ENCODE data around the gene POLD2.

Gene POLD2

DNA sequence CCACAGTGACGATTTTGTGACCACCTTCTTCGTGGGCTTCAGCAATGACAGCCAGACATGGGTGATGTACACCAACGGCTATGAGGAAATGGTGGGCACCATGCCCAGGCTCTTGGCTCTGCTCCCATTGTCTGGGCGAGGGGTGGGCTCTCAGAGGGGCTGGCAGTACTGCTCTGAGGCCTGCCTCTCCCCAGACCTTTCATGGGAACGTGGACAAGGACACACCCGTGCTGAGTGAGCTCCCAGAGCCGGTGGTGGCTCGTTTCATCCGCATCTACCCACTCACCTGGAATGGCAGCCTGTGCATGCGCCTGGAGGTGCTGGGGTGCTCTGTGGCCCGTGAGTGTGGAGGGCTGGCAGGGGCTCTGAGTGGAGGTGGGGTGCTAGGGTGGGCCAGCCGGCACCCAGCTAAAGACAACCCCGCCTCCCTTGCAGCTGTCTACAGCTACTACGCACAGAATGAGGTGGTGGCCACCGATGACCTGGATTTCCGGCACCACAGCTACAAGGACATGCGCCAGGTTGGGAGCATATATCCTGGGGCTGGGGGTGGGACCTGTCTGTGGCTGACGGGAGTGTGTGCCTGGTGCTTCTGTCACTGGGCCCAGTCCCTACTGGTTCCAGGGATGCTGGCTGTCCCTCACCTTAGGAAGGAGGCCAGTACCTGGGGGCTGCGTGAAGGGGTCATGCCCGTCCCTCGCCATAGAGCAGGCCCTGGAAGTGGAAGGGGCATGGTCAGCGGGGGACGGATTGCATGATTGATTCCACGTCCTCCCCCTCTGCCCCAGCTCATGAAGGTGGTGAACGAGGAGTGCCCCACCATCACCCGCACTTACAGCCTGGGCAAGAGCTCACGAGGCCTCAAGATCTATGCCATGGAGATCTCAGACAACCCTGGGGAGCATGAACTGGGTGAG lies 12.4 kb downstream of the POLD2 start:
- no peaks in the 10 kb centered on the region for H3K27me3 Mint-ChIP-seq (ENCODE audit: low read depth, poor library complexity)
- H3K36me3 Mint-ChIP-seq (ENCODE audit: low read depth): peaks cover 14% of the 10 kb centered on the region
- H3K4me1 Mint-ChIP-seq: peaks cover 2% of the 10 kb centered on the region
- TF ChIP-seq, protein P1, sequence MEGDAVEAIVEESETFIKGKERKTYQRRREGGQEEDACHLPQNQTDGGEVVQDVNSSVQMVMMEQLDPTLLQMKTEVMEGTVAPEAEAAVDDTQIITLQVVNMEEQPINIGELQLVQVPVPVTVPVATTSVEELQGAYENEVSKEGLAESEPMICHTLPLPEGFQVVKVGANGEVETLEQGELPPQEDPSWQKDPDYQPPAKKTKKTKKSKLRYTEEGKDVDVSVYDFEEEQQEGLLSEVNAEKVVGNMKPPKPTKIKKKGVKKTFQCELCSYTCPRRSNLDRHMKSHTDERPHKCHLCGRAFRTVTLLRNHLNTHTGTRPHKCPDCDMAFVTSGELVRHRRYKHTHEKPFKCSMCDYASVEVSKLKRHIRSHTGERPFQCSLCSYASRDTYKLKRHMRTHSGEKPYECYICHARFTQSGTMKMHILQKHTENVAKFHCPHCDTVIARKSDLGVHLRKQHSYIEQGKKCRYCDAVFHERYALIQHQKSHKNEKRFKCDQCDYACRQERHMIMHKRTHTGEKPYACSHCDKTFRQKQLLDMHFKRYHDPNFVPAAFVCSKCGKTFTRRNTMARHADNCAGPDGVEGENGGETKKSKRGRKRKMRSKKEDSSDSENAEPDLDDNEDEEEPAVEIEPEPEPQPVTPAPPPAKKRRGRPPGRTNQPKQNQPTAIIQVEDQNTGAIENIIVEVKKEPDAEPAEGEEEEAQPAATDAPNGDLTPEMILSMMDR (IDR thresholded peaks at IDR 0.05): no peak
- no peaks in the 10 kb centered on the region for H3K9me3 Mint-ChIP-seq
- DNase-seq: no peak
- no peak overlapping the region for H3K4me3 Mint-ChIP-seq
- no peak overlapping the region for H3K27ac Mint-ChIP-seq

DNA sequence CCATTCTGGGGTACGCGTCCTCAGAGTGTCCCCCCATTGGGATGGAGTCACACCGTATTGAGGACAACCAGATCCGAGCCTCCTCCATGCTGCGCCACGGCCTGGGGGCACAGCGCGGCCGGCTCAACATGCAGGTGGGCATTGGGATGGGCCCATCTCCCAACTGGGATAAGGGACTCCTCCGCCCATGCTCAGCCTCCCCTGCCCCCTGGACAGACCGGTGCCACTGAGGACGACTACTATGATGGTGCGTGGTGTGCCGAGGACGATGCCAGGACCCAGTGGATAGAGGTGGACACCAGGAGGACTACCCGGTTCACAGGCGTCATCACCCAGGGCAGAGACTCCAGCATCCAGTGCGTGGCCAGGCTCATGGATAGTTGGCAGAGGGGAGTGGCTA lies 13.4 kb downstream of the POLD2 start:
- no peak for DNase-seq
- Mint-ChIP-seq H3K4me1 (peaks cover 12% of the 10 kb centered on the region), H3K27me3 (ENCODE audit: low read depth, poor library complexity) (no peaks in the 10 kb centered on the region), H3K9me3 (no peaks in the 10 kb centered on the region), H3K4me3 (no peak overlapping the region), H3K27ac (no peak overlapping the region), H3K36me3 (ENCODE audit: low read depth) (peaks cover 14% of the 10 kb centered on the region)
- TF ChIP-seq, protein P1 (IDR thresholded peaks at IDR 0.05): no peak

DNA sequence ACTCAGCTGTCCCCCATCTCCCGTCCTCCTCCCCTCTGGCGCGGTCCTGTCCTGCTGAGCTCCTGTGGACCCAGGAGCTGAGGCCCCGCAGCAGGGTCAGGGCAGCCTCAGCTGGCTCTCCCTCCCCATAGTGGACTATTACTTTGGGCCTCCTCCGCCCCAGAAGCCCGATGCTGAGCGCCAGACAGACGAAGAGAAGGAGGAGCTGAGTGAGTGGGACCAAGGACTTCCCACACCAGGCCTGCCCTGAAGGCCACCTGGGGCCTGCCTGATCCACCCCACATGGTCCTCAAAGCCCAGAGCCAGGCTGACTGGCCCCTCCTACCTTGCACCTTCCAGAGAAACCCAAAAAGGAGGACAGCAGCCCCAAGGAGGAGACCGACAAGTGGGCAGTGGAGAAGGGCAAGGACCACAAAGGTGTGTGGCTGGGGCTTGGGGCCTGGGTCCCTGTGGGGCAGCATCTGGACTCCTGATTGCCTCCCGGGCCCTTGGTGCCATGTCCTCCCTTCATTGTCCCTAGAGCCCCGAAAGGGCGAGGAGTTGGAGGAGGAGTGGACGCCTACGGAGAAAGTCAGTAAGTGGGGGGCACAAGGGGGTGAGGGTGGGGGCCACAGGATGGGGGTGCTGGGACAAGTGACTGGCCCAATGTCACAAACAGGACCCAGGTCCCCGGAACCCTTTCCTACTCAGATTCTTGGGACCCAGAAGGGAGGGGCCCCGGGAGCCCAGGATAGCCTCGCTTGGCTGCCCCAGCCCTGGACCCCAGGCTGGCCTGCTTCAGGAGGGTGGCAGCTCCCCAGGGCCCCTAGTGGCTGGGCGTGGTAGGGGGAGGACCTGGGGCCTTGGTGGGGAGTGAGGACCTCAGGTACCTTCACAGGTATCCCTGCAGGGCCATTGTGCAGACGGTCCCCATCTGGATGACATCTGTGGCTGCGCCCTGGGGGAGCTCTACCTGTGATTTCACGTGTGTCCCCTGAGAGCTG lies 14.3 kb downstream of the POLD2 start:
- Mint-ChIP-seq H3K4me1 (peaks cover 12% of the 10 kb centered on the region), H3K4me3 (no peak overlapping the region), H3K36me3 (ENCODE audit: low read depth) (peaks cover 8% of the 10 kb centered on the region), H3K9me3 (no peaks in the 10 kb centered on the region), H3K27ac (no peak overlapping the region), H3K27me3 (ENCODE audit: low read depth, poor library complexity) (no peaks in the 10 kb centered on the region)
- TF ChIP-seq, protein P1 (IDR thresholded peaks at IDR 0.05): no peak
- DNase-seq: no peak

DNA sequence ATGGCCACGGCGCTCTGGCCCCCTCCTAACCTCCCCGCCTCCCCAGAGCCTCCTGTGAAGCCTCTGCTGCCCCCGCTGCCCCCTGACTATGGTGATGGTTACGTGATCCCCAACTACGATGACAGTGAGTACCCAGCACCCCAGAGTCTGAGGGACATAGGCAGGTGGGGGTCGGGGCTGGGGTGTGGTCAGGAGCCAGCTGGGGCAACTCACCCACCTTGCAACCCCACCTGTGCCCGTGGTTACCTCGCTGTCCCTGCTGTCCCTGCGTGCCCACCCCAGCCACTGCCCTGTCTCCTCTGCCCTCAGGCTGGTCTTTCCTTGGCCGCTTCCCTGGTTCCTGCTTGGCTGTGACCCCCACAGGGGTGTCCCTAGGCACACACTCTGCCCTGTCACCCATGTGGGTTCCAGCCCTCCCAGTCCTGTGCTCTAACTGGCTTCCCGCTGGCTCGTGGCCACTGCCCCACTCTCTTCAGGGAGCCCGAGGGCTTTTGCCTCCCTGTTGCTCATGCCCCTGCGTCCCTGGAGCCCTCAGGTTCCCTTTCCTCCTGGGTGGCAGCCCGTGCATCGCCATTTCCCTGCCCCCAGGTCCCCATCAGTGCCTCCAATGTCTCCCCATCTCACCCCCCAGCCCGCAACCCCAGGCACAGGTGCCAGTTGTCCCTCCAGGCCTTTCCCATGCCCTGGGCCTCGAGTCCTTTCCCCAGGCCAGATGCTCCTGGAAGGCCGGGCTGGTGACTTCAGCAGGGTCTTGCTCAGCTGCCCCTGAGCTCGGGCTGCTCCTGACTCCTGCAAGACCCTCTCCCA lies 15.2 kb downstream of the POLD2 start:
- H3K36me3 Mint-ChIP-seq (ENCODE audit: low read depth): peaks cover 4% of the 10 kb centered on the region
- peaks cover 16% of the 10 kb centered on the region for H3K4me1 Mint-ChIP-seq
- no peak overlapping the region for H3K27ac Mint-ChIP-seq
- H3K9me3 Mint-ChIP-seq: no peaks in the 10 kb centered on the region
- no peak overlapping the region for H3K4me3 Mint-ChIP-seq
- DNase-seq: no peak
- TF ChIP-seq, protein P1 (IDR thresholded peaks at IDR 0.05): no peak
- peaks cover 3% of the 10 kb centered on the region for H3K27me3 Mint-ChIP-seq (ENCODE audit: low read depth, poor library complexity)

DNA sequence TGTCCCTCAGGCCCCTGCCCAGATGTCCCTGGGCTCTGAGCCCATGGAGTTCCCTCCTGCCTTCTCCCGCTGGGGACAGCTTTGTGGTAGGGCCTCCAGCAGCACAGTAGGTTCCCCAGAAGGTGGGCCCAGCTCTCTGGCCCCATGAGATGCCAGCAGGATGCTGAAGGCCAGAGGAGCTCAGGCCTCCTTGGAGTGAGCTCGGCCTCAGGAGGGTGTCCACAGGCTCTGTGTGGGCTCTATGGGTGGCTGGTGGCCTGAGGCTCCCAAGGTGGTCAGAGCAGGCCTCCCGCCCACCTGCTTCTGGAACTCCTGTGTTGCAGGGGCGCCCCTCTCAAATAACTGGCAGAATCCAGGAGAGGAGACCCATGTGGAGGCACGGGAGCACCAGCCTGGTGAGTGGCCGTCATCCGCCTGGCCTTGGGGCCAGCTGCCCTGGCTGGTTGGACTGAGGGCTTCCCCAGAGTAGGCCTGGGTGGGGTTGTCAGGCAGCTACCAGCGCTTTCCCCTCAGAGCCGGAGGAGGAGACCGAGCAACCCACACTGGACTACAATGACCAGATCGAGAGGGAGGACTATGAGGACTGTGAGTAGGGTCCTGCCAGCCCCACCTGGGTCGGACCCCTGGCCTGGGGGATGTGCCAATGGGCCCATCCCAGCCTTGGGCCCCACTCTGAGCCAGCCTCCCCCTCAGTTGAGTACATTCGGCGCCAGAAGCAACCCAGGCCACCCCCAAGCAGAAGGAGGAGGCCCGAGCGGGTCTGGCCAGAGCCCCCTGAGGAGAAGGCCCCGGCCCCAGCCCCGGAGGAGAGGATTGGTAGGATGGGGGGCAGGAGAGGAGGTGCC lies 16.0 kb downstream of the POLD2 start:
- no peak overlapping the region for H3K27ac Mint-ChIP-seq
- H3K4me1 Mint-ChIP-seq: peaks cover 22% of the 10 kb centered on the region
- no peaks in the 10 kb centered on the region for H3K9me3 Mint-ChIP-seq
- peaks cover 4% of the 10 kb centered on the region for H3K36me3 Mint-ChIP-seq (ENCODE audit: low read depth)
- TF ChIP-seq, protein P1 (IDR thresholded peaks at IDR 0.05): no peak
- H3K4me3 Mint-ChIP-seq: no peak overlapping the region
- peaks cover 10% of the 10 kb centered on the region for H3K27me3 Mint-ChIP-seq (ENCODE audit: low read depth, poor library complexity)
- no peak for DNase-seq

Data from nephron progenitor cell (in vitro differentiated cells).